ENCODE measurements around the gene IRF8. TPM values are rescaled to one million over a fixed set of nuclear protein-coding genes. Genes with fewer than 3 reads are reported as not detected.

IRF8 gene
- total RNA-seq, 2 experiments from 2014 or later = 4.8 to 4.9 TPM

- H3K9me3 Mint-ChIP-seq = no peaks in the 10 kb centered on the region
- no peaks in the 10 kb centered on the region for H3K4me1 Mint-ChIP-seq
- ChIA-PET CTCF (no interaction called here), POLR2A (no interaction called here)
- H3K27me3 Mint-ChIP-seq = peaks cover 10% of the 10 kb centered on the region
- no peak overlapping the region for H3K4me3 Mint-ChIP-seq
- no peak overlapping the region for H3K27ac Mint-ChIP-seq
- H3K36me3 Mint-ChIP-seq (ENCODE audit: low read depth) = no peaks in the 10 kb centered on the region
- DNase-seq = no peak
Measured at GRCh38 chr16:85958731-85959130, 59.8 kb downstream of the IRF8 start.

GRCh38 chr16:85959686-85960085, 60.7 kb downstream of the IRF8 start:
- H3K9me3 Mint-ChIP-seq = no peaks in the 10 kb centered on the region
- ChIA-PET POLR2A (no interaction called here), CTCF (no interaction called here)
- H3K36me3 Mint-ChIP-seq (ENCODE audit: low read depth) = no peaks in the 10 kb centered on the region
- no peaks in the 10 kb centered on the region for H3K4me1 Mint-ChIP-seq
- H3K4me3 Mint-ChIP-seq = no peak overlapping the region
- H3K27ac Mint-ChIP-seq = no peak overlapping the region
- H3K27me3 Mint-ChIP-seq = peaks cover 10% of the 10 kb centered on the region
- DNase-seq = no peak

- Mint-ChIP-seq H3K27ac (no peak overlapping the region), H3K4me3 (no peak overlapping the region), H3K27me3 (peaks cover 8% of the 10 kb centered on the region), H3K36me3 (ENCODE audit: low read depth) (no peaks in the 10 kb centered on the region), H3K4me1 (no peaks in the 10 kb centered on the region), H3K9me3 (no peaks in the 10 kb centered on the region)
- DNase-seq = no peak
- ChIA-PET CTCF (no interaction called here), POLR2A (no interaction called here)
Measured at GRCh38 chr16:85960486-85961046, 61.6 kb downstream of the IRF8 start.

- DNase-seq = no peak
- POLR2A ChIA-PET = no interaction called here
- H3K4me1 Mint-ChIP-seq = no peaks in the 10 kb centered on the region
Measured at GRCh38 chr16:85961988-85962915, 63.3 kb downstream of the IRF8 start.

GRCh38 chr16:85963753-85964285, 64.9 kb downstream of the IRF8 start:
- Mint-ChIP-seq H3K27me3 (peaks cover 6% of the 10 kb centered on the region), H3K36me3 (ENCODE audit: low read depth) (no peaks in the 10 kb centered on the region), H3K9me3 (no peaks in the 10 kb centered on the region), H3K4me3 (no peak overlapping the region), H3K27ac (no peak overlapping the region), H3K4me1 (no peaks in the 10 kb centered on the region)
- ChIA-PET POLR2A (no interaction called here), CTCF (no interaction called here)
- DNase-seq = no peak

More at GRCh38 chr16:85961988-85962915, 63.3 kb downstream of the IRF8 start:
- no peaks in the 10 kb centered on the region for H3K36me3 Mint-ChIP-seq (ENCODE audit: low read depth)
- H3K27ac Mint-ChIP-seq = no peak overlapping the region
- H3K4me3 Mint-ChIP-seq = no peak overlapping the region
- H3K9me3 Mint-ChIP-seq = no peaks in the 10 kb centered on the region
- H3K27me3 Mint-ChIP-seq = peaks cover 7% of the 10 kb centered on the region
- CTCF ChIA-PET = interaction anchor here (0.5 to 0.9 kb wide), 2 partner anchors 14 to 25 kb away, joined by 3 read pairs; no protein-coding TSS in a partner anchor

GRCh38 chr16:85965125-85965524, 66.2 kb downstream of the IRF8 start:
- H3K4me3 Mint-ChIP-seq = no peak overlapping the region
- ChIA-PET POLR2A (no interaction called here), CTCF (no interaction called here)
- no peak overlapping the region for H3K27ac Mint-ChIP-seq
- DNase-seq = no peak
- H3K36me3 Mint-ChIP-seq (ENCODE audit: low read depth) = no peaks in the 10 kb centered on the region
- H3K9me3 Mint-ChIP-seq = no peaks in the 10 kb centered on the region
- peaks cover 10% of the 10 kb centered on the region for H3K27me3 Mint-ChIP-seq
- no peaks in the 10 kb centered on the region for H3K4me1 Mint-ChIP-seq

GRCh38 chr16:85967111-85967510, 68.1 kb downstream of the IRF8 start:
- ChIA-PET POLR2A (no interaction called here), CTCF (no interaction called here)
- Mint-ChIP-seq H3K9me3 (peaks cover 2% of the 10 kb centered on the region), H3K27ac (no peak overlapping the region), H3K4me1 (no peaks in the 10 kb centered on the region), H3K36me3 (ENCODE audit: low read depth) (no peaks in the 10 kb centered on the region), H3K4me3 (no peak overlapping the region), H3K27me3 (peaks cover 10% of the 10 kb centered on the region)
- no peak for DNase-seq

GRCh38 chr16:85968041-85968920, 69.3 kb downstream of the IRF8 start:
- Mint-ChIP-seq H3K27ac (no peak overlapping the region), H3K4me3 (no peak overlapping the region), H3K9me3 (peaks cover 2% of the 10 kb centered on the region), H3K27me3 (peaks cover 10% of the 10 kb centered on the region), H3K36me3 (ENCODE audit: low read depth) (no peaks in the 10 kb centered on the region), H3K4me1 (no peaks in the 10 kb centered on the region)
- CTCF ChIA-PET = no interaction called here
- POLR2A ChIA-PET = no interaction called here
- no peak for DNase-seq

- ChIA-PET CTCF (no interaction called here), POLR2A (no interaction called here)
- H3K4me3 Mint-ChIP-seq = no peak overlapping the region
- DNase-seq = no peak
- H3K4me1 Mint-ChIP-seq = no peaks in the 10 kb centered on the region
- H3K36me3 Mint-ChIP-seq (ENCODE audit: low read depth) = no peaks in the 10 kb centered on the region
- peaks cover 10% of the 10 kb centered on the region for H3K27me3 Mint-ChIP-seq
- H3K27ac Mint-ChIP-seq = no peak overlapping the region
- peaks cover 5% of the 10 kb centered on the region for H3K9me3 Mint-ChIP-seq
Measured at GRCh38 chr16:85969159-85969558, 70.2 kb downstream of the IRF8 start.

- Mint-ChIP-seq H3K9me3 (peaks cover 7% of the 10 kb centered on the region), H3K27me3 (peaks cover 10% of the 10 kb centered on the region), H3K36me3 (ENCODE audit: low read depth) (no peaks in the 10 kb centered on the region), H3K4me3 (no peak overlapping the region), H3K27ac (no peak overlapping the region), H3K4me1 (no peaks in the 10 kb centered on the region)
- POLR2A ChIA-PET = no interaction called here
- CTCF ChIA-PET = no interaction called here
- no peak for DNase-seq
Measured at GRCh38 chr16:85969591-85969990, 70.6 kb downstream of the IRF8 start.

GRCh38 chr16:85970016-85970733, 71.2 kb downstream of the IRF8 start:
- DNase-seq = no peak
- no peaks in the 10 kb centered on the region for H3K36me3 Mint-ChIP-seq (ENCODE audit: low read depth)
- ChIA-PET POLR2A (no interaction called here), CTCF (no interaction called here)
- H3K4me1 Mint-ChIP-seq = no peaks in the 10 kb centered on the region
- H3K9me3 Mint-ChIP-seq = peaks cover 9% of the 10 kb centered on the region
- peaks cover 10% of the 10 kb centered on the region for H3K27me3 Mint-ChIP-seq
- H3K4me3 Mint-ChIP-seq = no peak overlapping the region
- no peak overlapping the region for H3K27ac Mint-ChIP-seq

- ChIA-PET POLR2A (no interaction called here), CTCF (no interaction called here)
- no peak for DNase-seq
- H3K36me3 Mint-ChIP-seq (ENCODE audit: low read depth) = no peaks in the 10 kb centered on the region
- no peaks in the 10 kb centered on the region for H3K4me1 Mint-ChIP-seq
- no peak overlapping the region for H3K27ac Mint-ChIP-seq
- H3K4me3 Mint-ChIP-seq = no peak overlapping the region
- peaks cover 9% of the 10 kb centered on the region for H3K9me3 Mint-ChIP-seq
- peaks cover 9% of the 10 kb centered on the region for H3K27me3 Mint-ChIP-seq
Measured at GRCh38 chr16:85970738-85971137, 71.8 kb downstream of the IRF8 start.
